ENCODE results near the gene BEGAIN.

DNA sequence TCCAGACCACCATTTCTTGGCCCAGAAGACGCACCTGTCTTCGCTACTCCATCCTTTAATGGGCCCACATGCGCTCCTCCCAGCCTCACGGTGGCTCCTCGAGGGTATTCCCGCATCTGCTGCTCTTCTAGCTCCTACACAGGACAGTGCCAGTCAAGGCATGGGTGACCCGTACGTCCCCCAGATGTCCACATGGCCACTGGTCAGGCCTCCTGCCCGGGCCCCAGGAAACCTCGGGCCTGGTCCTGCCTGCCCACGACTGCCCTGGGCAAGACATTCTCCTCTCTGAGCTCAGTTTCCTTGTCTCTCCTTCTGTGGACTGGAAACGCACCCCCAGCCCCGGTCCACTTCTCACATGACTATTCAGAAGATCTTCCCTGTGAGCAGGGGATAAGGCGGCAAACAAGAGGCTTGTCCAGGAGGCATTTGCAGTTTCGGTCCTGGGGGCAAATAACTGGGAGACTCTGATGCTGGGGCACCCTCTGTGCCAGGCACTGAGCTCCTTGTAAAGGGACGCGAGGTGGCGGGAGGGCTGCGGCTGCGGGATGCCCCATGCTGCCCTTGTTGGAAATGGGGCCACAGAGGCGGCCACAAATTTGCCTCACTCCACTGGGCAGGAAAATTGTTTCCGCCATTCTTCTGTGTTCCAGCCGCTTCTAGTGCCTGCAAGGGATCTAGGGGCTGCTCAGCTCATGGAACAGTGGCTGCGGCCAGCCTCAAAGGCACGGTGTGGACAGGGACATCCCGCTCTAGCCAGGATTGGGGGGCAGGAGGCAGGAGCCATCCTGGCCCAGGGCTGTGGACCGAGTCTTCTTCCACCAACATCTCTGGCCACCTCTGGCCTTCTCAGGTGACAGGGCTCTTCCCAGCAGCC, 6.8 kb upstream of the BEGAIN start:
- TF ChIP-seq POLR2A (IDR thresholded peaks at IDR 0.05) = no peak
- TF ChIP-seq, protein P1, sequence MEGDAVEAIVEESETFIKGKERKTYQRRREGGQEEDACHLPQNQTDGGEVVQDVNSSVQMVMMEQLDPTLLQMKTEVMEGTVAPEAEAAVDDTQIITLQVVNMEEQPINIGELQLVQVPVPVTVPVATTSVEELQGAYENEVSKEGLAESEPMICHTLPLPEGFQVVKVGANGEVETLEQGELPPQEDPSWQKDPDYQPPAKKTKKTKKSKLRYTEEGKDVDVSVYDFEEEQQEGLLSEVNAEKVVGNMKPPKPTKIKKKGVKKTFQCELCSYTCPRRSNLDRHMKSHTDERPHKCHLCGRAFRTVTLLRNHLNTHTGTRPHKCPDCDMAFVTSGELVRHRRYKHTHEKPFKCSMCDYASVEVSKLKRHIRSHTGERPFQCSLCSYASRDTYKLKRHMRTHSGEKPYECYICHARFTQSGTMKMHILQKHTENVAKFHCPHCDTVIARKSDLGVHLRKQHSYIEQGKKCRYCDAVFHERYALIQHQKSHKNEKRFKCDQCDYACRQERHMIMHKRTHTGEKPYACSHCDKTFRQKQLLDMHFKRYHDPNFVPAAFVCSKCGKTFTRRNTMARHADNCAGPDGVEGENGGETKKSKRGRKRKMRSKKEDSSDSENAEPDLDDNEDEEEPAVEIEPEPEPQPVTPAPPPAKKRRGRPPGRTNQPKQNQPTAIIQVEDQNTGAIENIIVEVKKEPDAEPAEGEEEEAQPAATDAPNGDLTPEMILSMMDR (IDR thresholded peaks at IDR 0.05) = no peak

All from esophagus squamous epithelium (tissue), 4 donors.